ENCODE measurements around the gene NEK7. TPM values are rescaled to one million over a fixed set of nuclear protein-coding genes. Genes with fewer than 3 reads are reported as not detected.

The NEK7 gene
- total RNA-seq, 1 donor from 2014 or later, result 44.9 TPM

DNA sequence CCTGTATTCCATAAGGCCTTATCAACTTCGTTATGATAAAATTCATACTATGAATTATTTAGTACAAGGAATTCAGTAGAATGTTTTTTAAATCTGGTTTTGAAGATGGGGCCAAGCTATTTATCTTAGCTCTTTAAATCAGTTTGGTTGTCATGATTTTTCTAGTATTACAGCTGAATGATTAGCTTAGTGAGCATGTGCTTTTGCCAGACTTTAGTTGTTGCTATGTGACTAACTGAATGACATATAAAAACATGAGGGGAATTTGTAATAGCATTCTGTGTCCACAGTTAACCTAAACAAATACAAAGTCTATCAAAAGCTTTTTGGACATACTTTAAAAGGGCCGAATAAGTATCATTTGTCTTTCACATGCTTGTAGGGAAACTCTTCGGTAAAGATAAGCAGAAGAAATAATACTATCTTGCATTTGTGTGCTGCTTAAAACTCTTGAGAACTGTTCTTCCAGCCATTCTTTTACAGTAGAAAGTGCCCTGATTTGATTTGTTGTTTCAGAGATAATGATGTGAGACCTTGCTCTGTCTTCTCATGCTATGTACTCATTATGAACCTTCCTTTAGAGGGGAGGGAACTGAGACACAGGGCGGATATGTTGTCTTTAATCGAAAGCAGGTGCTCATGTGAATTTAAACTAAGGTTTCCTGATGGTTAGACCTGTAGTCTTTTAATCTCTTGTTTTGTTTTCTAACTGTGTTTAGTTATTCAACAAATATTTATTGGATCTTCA lies 18.8 kb downstream of the NEK7 start:
- Mint-ChIP-seq H3K4me1 (ENCODE audit: unreplicated experiment) (peaks cover 49% of the 10 kb centered on the region), H3K4me3 (ENCODE audit: unreplicated experiment) (no peak overlapping the region), H3K36me3 (ENCODE audit: low read depth, unreplicated experiment) (no peaks in the 10 kb centered on the region), H3K27ac (ENCODE audit: unreplicated experiment) (no peak overlapping the region), H3K9me3 (ENCODE audit: unreplicated experiment) (no peaks in the 10 kb centered on the region), H3K27me3 (ENCODE audit: unreplicated experiment) (peaks cover under 1% of the 10 kb centered on the region)
- DNase-seq (ENCODE audit: low spot score), result no peak
- TF ChIP-seq, protein P1, sequence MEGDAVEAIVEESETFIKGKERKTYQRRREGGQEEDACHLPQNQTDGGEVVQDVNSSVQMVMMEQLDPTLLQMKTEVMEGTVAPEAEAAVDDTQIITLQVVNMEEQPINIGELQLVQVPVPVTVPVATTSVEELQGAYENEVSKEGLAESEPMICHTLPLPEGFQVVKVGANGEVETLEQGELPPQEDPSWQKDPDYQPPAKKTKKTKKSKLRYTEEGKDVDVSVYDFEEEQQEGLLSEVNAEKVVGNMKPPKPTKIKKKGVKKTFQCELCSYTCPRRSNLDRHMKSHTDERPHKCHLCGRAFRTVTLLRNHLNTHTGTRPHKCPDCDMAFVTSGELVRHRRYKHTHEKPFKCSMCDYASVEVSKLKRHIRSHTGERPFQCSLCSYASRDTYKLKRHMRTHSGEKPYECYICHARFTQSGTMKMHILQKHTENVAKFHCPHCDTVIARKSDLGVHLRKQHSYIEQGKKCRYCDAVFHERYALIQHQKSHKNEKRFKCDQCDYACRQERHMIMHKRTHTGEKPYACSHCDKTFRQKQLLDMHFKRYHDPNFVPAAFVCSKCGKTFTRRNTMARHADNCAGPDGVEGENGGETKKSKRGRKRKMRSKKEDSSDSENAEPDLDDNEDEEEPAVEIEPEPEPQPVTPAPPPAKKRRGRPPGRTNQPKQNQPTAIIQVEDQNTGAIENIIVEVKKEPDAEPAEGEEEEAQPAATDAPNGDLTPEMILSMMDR (IDR thresholded peaks at IDR 0.05; ENCODE audit: unreplicated experiment), result no peak

DNA sequence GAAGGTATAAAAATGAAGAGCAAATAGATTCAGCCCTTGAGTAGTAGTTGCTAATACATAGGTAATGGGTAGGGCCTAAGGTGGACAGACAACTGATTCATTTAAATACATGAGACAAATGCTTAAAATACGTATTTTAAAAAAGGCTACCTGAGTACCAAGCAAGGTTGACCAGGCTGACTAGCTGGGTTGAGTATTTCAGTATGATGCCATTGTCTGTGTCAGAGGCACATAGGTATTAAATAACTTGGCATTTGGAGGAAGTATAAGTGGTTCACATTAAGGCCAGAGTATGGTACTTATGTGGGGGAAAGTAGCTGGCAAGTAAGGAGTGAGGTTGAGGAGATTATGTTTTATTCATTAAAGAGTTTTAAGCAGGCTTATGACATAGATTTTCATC lies 19.4 kb downstream of the NEK7 start:
- H3K27ac Mint-ChIP-seq (ENCODE audit: unreplicated experiment), result no peak overlapping the region
- no peak for DNase-seq (ENCODE audit: low spot score)
- TF ChIP-seq, protein P1 (IDR thresholded peaks at IDR 0.05; ENCODE audit: unreplicated experiment), result no peak
- H3K9me3 Mint-ChIP-seq (ENCODE audit: unreplicated experiment), result no peaks in the 10 kb centered on the region
- no peaks in the 10 kb centered on the region for H3K27me3 Mint-ChIP-seq (ENCODE audit: unreplicated experiment)
- no peak overlapping the region for H3K4me3 Mint-ChIP-seq (ENCODE audit: unreplicated experiment)
- peaks cover 49% of the 10 kb centered on the region for H3K4me1 Mint-ChIP-seq (ENCODE audit: unreplicated experiment)
- H3K36me3 Mint-ChIP-seq (ENCODE audit: low read depth, unreplicated experiment), result no peaks in the 10 kb centered on the region

DNA sequence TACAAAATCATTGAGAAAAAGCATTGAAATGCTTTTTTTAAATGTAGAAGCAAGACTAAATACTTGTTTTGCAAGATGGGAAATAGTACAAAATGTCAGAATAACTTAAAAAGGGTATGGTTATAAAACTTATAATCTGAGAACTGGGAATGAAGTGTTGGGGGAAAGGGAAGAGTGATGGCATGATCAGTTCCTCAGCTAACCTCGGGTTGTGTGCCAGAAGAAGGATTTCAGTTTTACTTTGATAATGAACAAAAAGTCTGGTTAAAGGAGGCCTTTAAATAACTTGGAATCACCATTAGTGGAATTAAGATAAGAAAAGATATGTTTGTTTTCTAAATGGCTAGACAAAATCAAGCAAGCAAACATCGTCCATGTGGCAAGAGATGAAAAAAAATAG lies 20.7 kb downstream of the NEK7 start:
- Mint-ChIP-seq H3K36me3 (ENCODE audit: low read depth, unreplicated experiment) (no peaks in the 10 kb centered on the region), H3K27me3 (ENCODE audit: unreplicated experiment) (no peaks in the 10 kb centered on the region), H3K4me1 (ENCODE audit: unreplicated experiment) (peaks cover 40% of the 10 kb centered on the region), H3K9me3 (ENCODE audit: unreplicated experiment) (no peaks in the 10 kb centered on the region), H3K4me3 (ENCODE audit: unreplicated experiment) (no peak overlapping the region), H3K27ac (ENCODE audit: unreplicated experiment) (no peak overlapping the region)
- no peak for DNase-seq (ENCODE audit: low spot score)
- TF ChIP-seq, protein P1 (IDR thresholded peaks at IDR 0.05; ENCODE audit: unreplicated experiment), result no peak

DNA sequence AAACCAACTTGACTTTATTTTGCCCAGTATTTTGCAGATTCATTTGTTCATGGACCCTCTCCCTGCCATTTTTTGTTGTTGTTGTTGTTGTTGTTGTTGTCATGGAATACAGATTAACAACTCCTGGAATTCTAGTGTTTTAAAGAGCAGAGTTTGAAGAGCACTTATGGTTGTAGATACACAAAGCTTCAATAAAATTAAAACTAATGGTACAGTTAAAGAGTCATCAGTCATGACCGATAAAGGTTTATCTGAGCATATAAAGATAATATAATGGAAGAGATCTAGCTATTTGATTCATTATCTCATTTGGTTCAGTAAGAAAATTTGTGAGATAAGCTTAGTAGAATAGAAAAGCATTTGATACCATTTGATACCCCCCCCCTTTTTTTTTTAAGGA lies 21.8 kb downstream of the NEK7 start:
- Mint-ChIP-seq H3K4me3 (ENCODE audit: unreplicated experiment) (no peak overlapping the region), H3K27ac (ENCODE audit: unreplicated experiment) (peak overlapping the region; percentile 28), H3K27me3 (ENCODE audit: unreplicated experiment) (no peaks in the 10 kb centered on the region), H3K4me1 (ENCODE audit: unreplicated experiment) (peaks cover 35% of the 10 kb centered on the region), H3K36me3 (ENCODE audit: low read depth, unreplicated experiment) (no peaks in the 10 kb centered on the region), H3K9me3 (ENCODE audit: unreplicated experiment) (no peaks in the 10 kb centered on the region)
- TF ChIP-seq, protein P1 (IDR thresholded peaks at IDR 0.05; ENCODE audit: unreplicated experiment), result no peak
- no peak for DNase-seq (ENCODE audit: low spot score)

DNA sequence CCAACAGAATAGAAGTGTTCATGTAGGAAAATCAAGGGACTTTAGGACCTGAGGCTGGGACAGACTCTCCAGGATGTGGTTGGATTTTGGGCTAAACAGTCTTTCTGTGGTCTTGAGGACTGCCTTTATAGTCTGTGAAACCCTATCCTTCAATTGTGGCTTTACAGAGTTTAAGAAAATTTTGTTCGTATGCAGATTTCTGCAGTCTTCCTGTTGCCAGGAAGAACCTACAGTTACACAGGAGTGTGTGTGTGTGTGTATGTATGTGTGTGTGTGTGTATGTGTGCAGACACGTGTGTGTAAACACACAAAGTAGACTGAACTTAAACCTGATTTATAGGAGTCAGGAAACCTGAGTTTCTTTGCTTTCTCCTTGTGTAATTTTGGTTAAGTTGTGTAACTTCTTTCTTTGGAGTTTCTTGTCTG lies 22.8 kb downstream of the NEK7 start:
- Mint-ChIP-seq H3K4me3 (ENCODE audit: unreplicated experiment) (no peak overlapping the region), H3K36me3 (ENCODE audit: low read depth, unreplicated experiment) (no peaks in the 10 kb centered on the region), H3K9me3 (ENCODE audit: unreplicated experiment) (no peaks in the 10 kb centered on the region), H3K4me1 (ENCODE audit: unreplicated experiment) (peaks cover 30% of the 10 kb centered on the region), H3K27me3 (ENCODE audit: unreplicated experiment) (no peaks in the 10 kb centered on the region), H3K27ac (ENCODE audit: unreplicated experiment) (peak overlapping the region; percentile 49)
- DNase-seq (ENCODE audit: low spot score), result no peak
- TF ChIP-seq, protein P1 (IDR thresholded peaks at IDR 0.05; ENCODE audit: unreplicated experiment), result no peak

All from endothelial cell (in vitro differentiated cells).